ENCODE measurements around the gene IQCN. TPM values are rescaled to one million over a fixed set of nuclear protein-coding genes. Genes with fewer than 3 reads are reported as not detected.

The IQCN gene
- total and polyA plus RNA-seq, 2 of the 4 experiments (the other 2 are of a cell fraction) = 0.18 to 0.67 TPM

GRCh38 chr19:18214779-18215433, 59.3 kb downstream of the IQCN start:
- no peak overlapping the region for H3K56ac ChIP-seq (ENCODE audit: extremely low read depth, insufficient read depth, low read length)
- H3K27ac ChIP-seq (ENCODE audit: insufficient read depth, low read length) = no peak overlapping the region
- ChIA-PET POLR2A (ENCODE audit: unreplicated experiment) (no interaction called here), CTCF (no interaction called here)
- 20% methylated on average over 2 of the region's 7 CpGs; no CpG with 5 or more reads in 1 of the 2 experiments for WGBS, 2 experiments (ENCODE audit: extremely low coverage in 2 of 2, insufficient read length in 1 of 2)
- no peaks in the 10 kb centered on the region for H3K27me3 ChIP-seq (ENCODE audit: control insufficient read depth, insufficient read depth, low read length)
- H2BK20ac ChIP-seq (ENCODE audit: low read depth, low read length) = peak overlapping the region; percentile 77; the same call in 1 of the 2 replicates
- H4K91ac ChIP-seq (ENCODE audit: insufficient read depth, low read depth, low read length) = no peak overlapping the region
- H3K4me2 ChIP-seq (ENCODE audit: low read depth, low read length) = no peak overlapping the region
- H4K20me1 ChIP-seq (ENCODE audit: insufficient read depth, low read length) = no peaks in the 10 kb centered on the region
- peaks cover 5% of the 10 kb centered on the region for H3K4me1 ChIP-seq (ENCODE audit: control insufficient read depth, insufficient read depth, low read length)
- no peak overlapping the region for H3K18ac ChIP-seq (ENCODE audit: low read depth, low read length)
- DNase-seq (peak; percentile 67), ATAC-seq (ENCODE audit: low read depth) (peak; percentile 74)
- H2AK5ac ChIP-seq (ENCODE audit: low read depth, low read length) = 0 out of 2 replicates have a peak overlapping the region, but pooled peaks have one; percentile 41
- peak overlapping the region; percentile 67 for H2AFZ ChIP-seq (replicated peaks; ENCODE audit: low read length, poor library complexity)
- no peaks in the 10 kb centered on the region for H3K79me1 ChIP-seq (ENCODE audit: low read depth in 1 of 2, low read length in 2 of 2)
- H2BK5ac ChIP-seq (ENCODE audit: low read depth, low read length, poor library complexity, severe bottlenecking) = peak overlapping the region; percentile 25
- no peak overlapping the region for H3K4me3 ChIP-seq (ENCODE audit: insufficient read depth, low read depth, low read length)
- TF ChIP-seq FOS (IDR thresholded peaks at IDR 0.05; ENCODE audit: low read depth, low read length) = peak; percentile 51; the same call in 1 of the 2 replicates
- TF ChIP-seq POLR2A (IDR thresholded peaks at IDR 0.05; ENCODE audit: low read depth, low read length) = no peak
- no peak for TF ChIP-seq RCOR1 (IDR thresholded peaks at IDR 0.05; ENCODE audit: insufficient replicate concordance, low read length)
- no peaks in the 10 kb centered on the region; the same call in 1 of the 2 replicates for H3K36me3 ChIP-seq (ENCODE audit: control insufficient read depth, insufficient read depth, low read length)
- intact Hi-C loops (cut with micrococcal nuclease) = no loop called here
- no TSS peak for BruUV-seq (replicated peaks)
- H2BK15ac ChIP-seq (ENCODE audit: low read depth, low read length) = no peak overlapping the region
- H3K4ac ChIP-seq (ENCODE audit: low read depth, low read length) = peak overlapping the region; percentile 34; the same call in 1 of the 2 replicates
- no peaks in the 10 kb centered on the region for H3K9me3 ChIP-seq (ENCODE audit: control insufficient read depth, insufficient read depth, low read length)
- in situ Hi-C loops (cut with MboI; ENCODE audit: low sequenced_read_pairs) = no loop called here
- H4K8ac ChIP-seq (ENCODE audit: low read depth in 2 of 2, low read length in 2 of 2) = no peak overlapping the region; a peak in 1 of 4 replicates
- no peak overlapping the region; the same call in 1 of the 2 replicates for H3K23ac ChIP-seq (ENCODE audit: low read depth, low read length)
- H4K5ac ChIP-seq (ENCODE audit: low read depth, low read length) = no peak overlapping the region
- dilution Hi-C loops (cut with HindIII; ENCODE audit: low sequenced_read_pairs, unreplicated experiment) = no loop called here
- H2BK120ac ChIP-seq (ENCODE audit: low read depth, low read length) = peak overlapping the region; percentile 44; the same call in 1 of the 2 replicates
- H2AK9ac ChIP-seq (replicated peaks; ENCODE audit: low read depth, low read length, poor library complexity) = no peak overlapping the region
- H3K14ac ChIP-seq (replicated peaks; ENCODE audit: low read depth, low read length) = 0 out of 2 replicates have a peak overlapping the region, but pooled peaks have one; percentile 64
- peak overlapping the region; percentile 63; the same call in 1 of the 2 replicates for H3K9ac ChIP-seq (ENCODE audit: low read depth, low read length)
- H3K9me1 ChIP-seq (ENCODE audit: insufficient read depth, low read length) = peaks cover 2% of the 10 kb centered on the region; the same call in 1 of the 2 replicates

Data from IMR-90 (cell line).